Smooth muscle cell (in vitro differentiated cells): Measurements from ENCODE around the gene OR2L5. TPM values are rescaled to one million over a fixed set of nuclear protein-coding genes. Genes with fewer than 3 reads are reported as not detected.

Source experiments
- DNase-seq: peaks from one replicate; lab custom pipeline; 2025; ENCODE audit not compliant: unreplicated experiment; lab: John Stamatoyannopoulos, UW
- H2AFZ ChIP-seq: fragments of 200-600 bp; sonication (generic); 2 replicates; pipeline ENCODE4 v1.6.0; 2016; ENCODE audit warnings: antibody characterized with exemption, low read depth, mild to moderate bottlenecking
- H3F3A ChIP-seq: fragments of 200-600 bp; sonication (generic); 2 replicates; pipeline ENCODE4 v1.6.0; 2017; ENCODE audit warnings: antibody characterized with exemption, low read depth
- H3K27ac ChIP-seq: fragments of 200-600 bp; sonication (generic); 2 replicates; pipeline ENCODE4 v1.5.1; 2016; ENCODE audit warnings: low read depth, mild to moderate bottlenecking
- H3K27me3 ChIP-seq: fragments of 200-600 bp; sonication (generic); 2 replicates; pipeline ENCODE4 v1.6.1; 2016; ENCODE audit warnings: low read depth, mild to moderate bottlenecking
- H3K36me3 ChIP-seq: fragments of 200-600 bp; sonication (generic); 2 replicates; pipeline ENCODE4 v1.5.1; 2016; ENCODE audit warnings: low read depth
- H3K4me1 ChIP-seq: fragments of 200-600 bp; sonication (generic); 2 replicates; pipeline ENCODE4 v1.5.1; 2016; ENCODE audit warnings: low read depth
- H3K4me2 ChIP-seq: fragments of 200-600 bp; sonication (generic); 2 replicates; pipeline ENCODE4 v1.6.0; 2016; ENCODE audit warnings: mild to moderate bottlenecking
- H3K4me3 ChIP-seq: fragments of 200-600 bp; sonication (generic); 2 replicates; pipeline ENCODE4 v1.5.1; 2016; ENCODE audit warnings: mild to moderate bottlenecking
- H3K79me2 ChIP-seq: fragments of 200-600 bp; sonication (generic); 2 replicates; pipeline ENCODE4 v1.6.0; 2016; ENCODE audit warnings: low read depth, mild to moderate bottlenecking
- H3K9ac ChIP-seq: fragments of 200-600 bp; sonication (generic); 2 replicates; pipeline ENCODE4 v1.6.0; 2016; ENCODE audit warnings: low read depth
- H3K9me3 ChIP-seq: fragments of 200-600 bp; sonication (generic); replicated peaks from 2 replicates; pipeline ENCODE4 v1.5.1; 2016; ENCODE audit warnings: low read depth
- H4K20me1 ChIP-seq: fragments of 200-600 bp; sonication (generic); 2 replicates; pipeline ENCODE4 v1.6.0; 2016; ENCODE audit warnings: low read depth
- CTCF ChIP-seq: fragments of 200-600 bp; sonication (generic); IDR thresholded peaks from 2 replicates; pipeline ENCODE4 v1.5.1; 2017; ENCODE audit warnings: borderline replicate concordance, mild to moderate bottlenecking, antibody characterized with exemption; ENCODE audit not compliant: insufficient read depth, poor library complexity, severe bottlenecking
- whole genome bisulfite sequencing: methylation state at CpG from one replicate; pipeline ENCODE4 v1.1.7; 2016; ENCODE audit warnings: low lambda C conversion rate; 5-methylcytosine and 5-hydroxymethylcytosine counted together
- polyA plus RNA-seq: library from polyadenylated mRNA; unstranded; fragments of >200 nt; fragmentation: Nextera tagmentation; extraction: Ambion mirVana; gene quantifications from 2 replicates; pipeline ENCODE4 v1.2.1, GENCODE V29; 2016
- total RNA-seq: library from RNA; depleted of rRNA; stranded (reverse); fragments of >200 nt; gene quantifications from 2 replicates; pipeline ENCODE4 v1.2.3, GENCODE V29; 2014

Gene OR2L5
- total and polyA plus RNA-seq, 2 experiments from 2014 or later: not detected

DNA sequence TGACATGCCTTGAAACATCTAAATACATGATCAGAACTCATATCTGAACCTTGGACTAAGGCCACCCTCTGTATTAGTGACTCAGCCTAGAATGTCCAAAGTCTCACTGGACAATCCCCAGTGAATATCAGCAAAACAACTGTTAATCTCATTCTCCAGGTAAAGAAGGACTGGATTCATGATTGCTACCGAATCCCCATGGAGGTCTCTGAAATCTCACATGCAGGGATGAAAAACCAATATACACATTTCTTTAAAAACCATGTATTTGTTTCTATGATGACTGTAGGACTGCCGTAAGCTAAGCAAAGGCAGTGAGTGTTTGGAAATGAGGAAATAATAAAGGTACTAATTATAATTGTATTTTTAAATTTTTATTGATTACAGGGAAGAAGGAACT, 33.1 kb downstream of the OR2L5 start, which contains the start of gene OR2L3:
TSS of gene OR2L3 (plus strand) at position 301 of the 400 bp plus-strand sequence. CDS start 13,846 bp downstream, outside the sequence.
- WGBS: 63% methylated on average over 2 of the region's 2 CpGs
- H3K36me3 ChIP-seq: no peaks in the 10 kb centered on the region
- H3K27me3 ChIP-seq: no peaks in the 10 kb centered on the region
- H3K9me3 ChIP-seq: no peaks in the 10 kb centered on the region
- H3K4me2 ChIP-seq: no peak within 1 kb of the TSS
- H2AFZ ChIP-seq: no peak within 1 kb of the TSS
- no peak within 1 kb of the TSS for H3K9ac ChIP-seq
- no peak for DNase-seq
- H3K4me3 ChIP-seq: no peak within 1 kb of the TSS
- no peaks in the 10 kb centered on the region for H4K20me1 ChIP-seq
- no peaks in the 10 kb centered on the region for H3K79me2 ChIP-seq
- no peaks in the 10 kb centered on the region for H3K4me1 ChIP-seq
- TF ChIP-seq CTCF: no peak
- no peak within 1 kb of the TSS for H3K27ac ChIP-seq
- no peaks in the 10 kb centered on the region for H3F3A ChIP-seq

DNA sequence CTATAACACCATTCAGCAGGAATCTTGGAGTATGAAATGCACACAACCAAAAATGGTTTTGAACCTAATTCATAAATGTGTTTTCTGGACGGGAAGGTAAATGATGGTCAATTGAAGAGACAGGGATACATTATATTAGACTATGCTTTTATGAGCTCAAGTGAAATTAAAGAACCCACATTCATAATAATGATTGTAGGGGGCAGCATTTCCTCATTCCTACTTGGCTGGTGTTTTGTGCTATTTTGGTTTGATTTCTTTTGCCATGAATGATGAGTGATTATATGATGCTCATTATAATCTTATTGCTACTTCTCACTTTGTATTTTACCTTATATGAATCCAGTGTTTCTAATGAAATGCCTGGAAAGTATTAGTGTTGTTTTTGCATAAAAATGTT, 33.5 kb downstream of the OR2L5 start:
- H3K27ac ChIP-seq: no peak overlapping the region
- no peak overlapping the region for H3K9ac ChIP-seq
- no peak overlapping the region for H2AFZ ChIP-seq
- WGBS: 56% methylated on average over 1 of the region's 1 CpG
- no peaks in the 10 kb centered on the region for H3K9me3 ChIP-seq
- H3F3A ChIP-seq: no peaks in the 10 kb centered on the region
- TF ChIP-seq CTCF: no peak
- H3K4me1 ChIP-seq: no peaks in the 10 kb centered on the region
- H3K36me3 ChIP-seq: no peaks in the 10 kb centered on the region
- DNase-seq: no peak
- H3K4me2 ChIP-seq: no peak overlapping the region
- H3K79me2 ChIP-seq: no peaks in the 10 kb centered on the region
- H4K20me1 ChIP-seq: no peaks in the 10 kb centered on the region
- H3K4me3 ChIP-seq: no peak overlapping the region
- H3K27me3 ChIP-seq: no peaks in the 10 kb centered on the region

GRCh38 chr1:248054671-248055070, 41.2 kb downstream of the OR2L5 start:
- no peaks in the 10 kb centered on the region for H3F3A ChIP-seq
- peaks cover 22% of the 10 kb centered on the region for H3K9me3 ChIP-seq
- no peak for DNase-seq
- TF ChIP-seq CTCF: no peak
- H3K4me3 ChIP-seq: no peak overlapping the region
- H3K4me2 ChIP-seq: no peak overlapping the region
- no peaks in the 10 kb centered on the region for H3K79me2 ChIP-seq
- no peaks in the 10 kb centered on the region for H4K20me1 ChIP-seq
- H3K36me3 ChIP-seq: no peaks in the 10 kb centered on the region
- no peak overlapping the region for H3K9ac ChIP-seq
- no peaks in the 10 kb centered on the region for H3K4me1 ChIP-seq
- H3K27ac ChIP-seq: no peak overlapping the region
- H3K27me3 ChIP-seq: no peaks in the 10 kb centered on the region
- no peak overlapping the region for H2AFZ ChIP-seq

DNA sequence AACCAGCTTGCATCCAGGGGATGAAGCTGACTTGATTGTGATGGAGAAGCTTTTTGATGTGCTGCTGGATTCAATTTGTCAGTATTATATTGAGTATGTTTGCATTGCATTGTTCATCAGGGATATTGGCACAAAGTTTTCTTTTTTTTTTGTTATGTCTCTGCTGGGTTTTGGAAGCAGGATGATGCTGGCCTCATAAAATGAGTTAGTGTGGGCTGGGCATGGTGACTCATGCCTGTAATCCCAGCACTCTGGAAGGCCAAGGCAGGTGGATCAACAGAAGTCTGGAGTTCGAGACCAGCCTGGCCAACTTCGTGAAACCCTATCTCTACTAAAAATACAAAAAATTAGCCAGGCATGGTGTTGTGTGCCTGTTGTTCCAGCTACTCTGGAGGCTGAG, 41.8 kb downstream of the OR2L5 start:
- H3K9ac ChIP-seq: no peak overlapping the region
- no peak overlapping the region for H3K27ac ChIP-seq
- no peaks in the 10 kb centered on the region for H4K20me1 ChIP-seq
- no peak for DNase-seq
- H3K79me2 ChIP-seq: no peaks in the 10 kb centered on the region
- no peak overlapping the region for H2AFZ ChIP-seq
- H3K4me3 ChIP-seq: no peak overlapping the region
- H3K9me3 ChIP-seq: peaks cover 22% of the 10 kb centered on the region
- no peak for TF ChIP-seq CTCF
- no peaks in the 10 kb centered on the region for H3K27me3 ChIP-seq
- no peaks in the 10 kb centered on the region for H3K4me1 ChIP-seq
- no peak overlapping the region for H3K4me2 ChIP-seq
- H3K36me3 ChIP-seq: no peaks in the 10 kb centered on the region
- 65% methylated on average over 2 of the region's 2 CpGs for WGBS
- no peaks in the 10 kb centered on the region for H3F3A ChIP-seq
